Kidney epithelial cell (primary cell): ENCODE measurements around the gene RFTN1. TPM values are rescaled to one million over a fixed set of nuclear protein-coding genes. Genes with fewer than 3 reads are reported as not detected.

Source experiments
- DNase-seq: peaks from one replicate; pipeline ENCODE4 v3.0.0-alpha.2; 2010; ENCODE audit warnings: low read depth
- H3K27me3 ChIP-seq: 2 replicates; pipeline ENCODE4 v1.6.0; 2011; ENCODE audit warnings: low read length; ENCODE audit not compliant: control insufficient read depth, insufficient read depth
- H3K36me3 ChIP-seq: 2 replicates; pipeline ENCODE4 v1.5.1; 2011; ENCODE audit warnings: low read length; ENCODE audit not compliant: control insufficient read depth, insufficient read depth
- H3K4me3 ChIP-seq: 2 replicates; pipeline ENCODE4 v1.5.1; 2011; ENCODE audit warnings: low read depth, mild to moderate bottlenecking, control low read depth, low read length
- CTCF ChIP-seq: IDR thresholded peaks from 2 replicates; pipeline ENCODE4 v1.5.1; 2011; ENCODE audit warnings: mild to moderate bottlenecking, moderate library complexity, low read length, control low read depth, inconsistent platforms; ENCODE audit not compliant: insufficient read depth, poor library complexity, severe bottlenecking
- total RNA-seq: library from RNA; depleted of rRNA; stranded (reverse); fragments of >200 nt; gene quantifications from 2 replicates; pipeline ENCODE4 v1.2.3, GENCODE V29; 2015

The RFTN1 gene
- total RNA-seq, 1 donor from 2014 or later: 50.7 TPM

DNA sequence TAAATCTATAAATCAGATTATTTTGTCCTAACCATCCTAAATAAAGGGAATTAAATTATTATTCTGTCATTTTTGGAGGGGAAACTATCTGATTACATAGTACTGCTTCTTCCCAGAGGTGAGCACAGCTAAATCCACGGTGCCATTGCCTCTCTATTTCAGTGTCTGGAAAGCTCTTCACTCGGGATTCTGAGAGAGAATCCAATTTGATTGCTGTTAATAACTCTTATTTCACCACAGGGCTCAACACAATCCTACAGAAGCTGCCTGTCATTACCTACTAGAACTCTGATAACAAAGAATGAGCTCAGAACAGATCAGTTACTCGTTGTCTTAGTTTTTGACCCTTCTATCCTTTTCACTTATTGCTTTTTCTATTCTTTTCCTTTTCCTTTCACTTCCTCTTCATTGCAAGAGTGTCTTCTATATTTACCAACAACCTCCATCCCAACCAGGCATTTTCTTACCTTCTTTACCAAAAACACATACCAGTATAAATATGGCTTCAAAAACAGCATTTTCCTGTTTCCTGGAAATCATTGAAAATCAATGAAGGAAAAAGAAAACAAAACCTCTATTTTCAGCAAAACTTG, 218.1 kb downstream of the RFTN1 start:
- no peak for DNase-seq
- Histone ChIP-seq H3K4me3 (no peak overlapping the region), H3K27me3 (no peaks in the 10 kb centered on the region), H3K36me3 (no peaks in the 10 kb centered on the region)
- no peak for TF ChIP-seq CTCF

DNA sequence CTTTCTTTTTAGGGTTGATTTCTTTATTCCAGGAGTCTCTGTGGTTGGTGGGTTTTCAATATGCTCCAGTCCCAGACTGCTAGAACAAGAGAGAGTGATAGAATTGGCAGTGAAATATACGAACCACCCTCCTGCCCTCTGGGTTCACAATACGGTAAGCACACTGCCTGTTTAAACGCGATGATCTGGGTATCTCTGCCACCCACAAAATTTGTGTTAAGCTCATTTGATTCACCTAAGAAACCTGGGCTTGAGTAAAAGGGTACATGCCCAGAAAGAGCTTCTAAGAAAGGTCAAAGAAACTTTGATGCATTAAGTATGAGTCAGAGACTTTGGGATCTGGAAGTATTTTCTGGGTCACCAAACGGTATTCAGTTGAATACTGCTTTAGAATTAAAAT, 218.7 kb downstream of the RFTN1 start:
- no peak for TF ChIP-seq CTCF
- DNase-seq: no peak
- no peak overlapping the region for H3K4me3 ChIP-seq
- H3K27me3 ChIP-seq: no peaks in the 10 kb centered on the region
- H3K36me3 ChIP-seq: no peaks in the 10 kb centered on the region

DNA sequence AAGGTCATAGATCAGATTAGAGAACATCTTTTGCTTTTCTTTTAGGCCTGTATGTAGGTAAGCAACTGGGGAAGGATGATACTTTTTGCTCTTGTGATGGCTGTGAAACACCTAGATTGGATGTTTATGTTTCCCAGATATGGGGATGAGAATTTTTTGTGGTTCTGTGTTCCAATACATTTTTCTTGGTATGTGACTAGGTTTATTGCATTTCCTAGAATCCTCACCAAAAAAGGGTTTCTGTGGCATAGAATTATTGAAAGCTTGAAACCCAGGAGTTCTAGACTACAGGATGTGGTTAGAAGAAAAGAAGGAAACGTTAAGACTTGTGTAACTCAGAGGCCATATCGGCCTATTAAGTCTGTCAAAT, 222.7 kb downstream of the RFTN1 start:
- DNase-seq: no peak
- Histone ChIP-seq H3K27me3 (no peaks in the 10 kb centered on the region), H3K36me3 (no peaks in the 10 kb centered on the region), H3K4me3 (no peak overlapping the region)
- TF ChIP-seq CTCF: no peak

DNA sequence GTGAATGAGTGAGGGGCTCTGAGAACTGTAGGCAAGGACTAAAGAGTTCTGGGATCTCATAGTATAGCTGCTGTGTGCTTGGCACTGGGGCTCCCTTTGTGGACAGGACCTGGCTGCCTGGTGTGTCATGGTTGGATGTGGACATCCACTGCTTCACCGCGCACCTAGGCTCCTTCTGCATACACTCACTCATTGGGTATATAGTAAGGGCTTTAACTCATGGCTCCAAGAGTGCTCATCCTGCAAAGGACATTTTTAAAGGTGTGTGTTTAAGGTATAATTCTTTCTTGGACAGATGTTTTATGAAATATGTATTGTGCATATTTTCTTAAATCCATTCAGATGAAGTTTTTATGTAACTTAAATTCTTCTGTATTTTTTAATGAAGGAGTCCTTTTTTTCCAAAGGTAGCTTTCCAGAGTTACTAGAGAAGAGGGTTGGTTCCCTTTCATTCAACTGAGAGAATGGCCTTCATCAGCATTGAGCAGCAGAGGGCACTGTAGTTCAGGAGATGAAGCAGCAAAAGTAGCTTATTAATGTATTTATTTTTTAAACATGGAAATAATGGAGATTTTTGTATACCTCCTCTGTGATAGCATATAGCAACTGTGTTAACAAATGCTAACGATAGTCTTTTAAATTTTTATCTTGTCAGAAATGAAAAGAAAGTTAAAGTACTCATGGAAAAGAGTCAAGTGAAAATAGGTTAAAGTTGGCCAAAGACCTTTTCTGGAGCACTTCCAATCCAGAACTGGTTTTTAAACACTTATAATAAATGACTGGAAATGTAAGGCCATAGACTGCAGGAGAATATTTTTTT, 223.3 kb downstream of the RFTN1 start:
- Histone ChIP-seq H3K36me3 (no peaks in the 10 kb centered on the region), H3K4me3 (no peak overlapping the region), H3K27me3 (no peaks in the 10 kb centered on the region)
- no peak for DNase-seq
- peak; percentile 76 for TF ChIP-seq CTCF

GRCh38 chr3:16289144-16289889, 224.2 kb downstream of the RFTN1 start:
- no peak overlapping the region for H3K4me3 ChIP-seq
- no peaks in the 10 kb centered on the region for H3K27me3 ChIP-seq
- no peak for TF ChIP-seq CTCF
- H3K36me3 ChIP-seq: no peaks in the 10 kb centered on the region
- no peak for DNase-seq
